ENCODE data around the gene NAALADL1.

The NAALADL1 gene

DNA sequence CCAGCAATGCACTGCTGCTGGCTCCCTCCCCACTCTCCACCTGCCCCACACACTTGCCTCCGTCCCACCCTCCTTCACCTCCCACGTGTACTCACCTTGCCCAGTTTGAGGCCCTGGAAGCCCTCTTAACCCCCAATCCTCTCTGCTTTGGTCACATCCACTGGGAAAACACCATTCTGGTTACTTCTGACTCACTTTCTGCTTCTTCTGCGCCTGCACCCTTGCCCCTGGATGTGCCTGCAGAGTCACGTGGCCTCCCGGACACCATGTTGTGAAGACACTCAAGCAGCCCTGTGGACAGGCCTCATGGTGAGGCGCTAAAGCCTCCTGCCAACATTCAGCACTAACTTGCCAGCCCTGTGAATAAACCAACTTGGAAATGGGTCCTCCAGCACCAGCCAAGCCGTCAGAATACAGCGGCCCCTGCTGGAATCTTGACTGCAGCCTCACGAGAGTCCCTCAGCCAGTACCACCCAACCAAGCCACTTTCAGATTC lies 2.6 kb upstream of the NAALADL1 start:
- peak; percentile 17; the same call in 1 of the 3 replicates for ATAC-seq
- TF ChIP-seq PPARA (CRISPR knock-in tag; IDR thresholded peaks at IDR 0.05; ENCODE audit: borderline replicate concordance): no peak
- TF ChIP-seq ZNF70 (CRISPR knock-in tag; IDR thresholded peaks at IDR 0.05): no peak
- TF ChIP-seq TCF4 (CRISPR knock-in tag; IDR thresholded peaks at IDR 0.05; ENCODE audit: borderline replicate concordance): no peak
- no peak for TF ChIP-seq CSDC2 (CRISPR knock-in tag; IDR thresholded peaks at IDR 0.05)
- TF ChIP-seq, protein P1, sequence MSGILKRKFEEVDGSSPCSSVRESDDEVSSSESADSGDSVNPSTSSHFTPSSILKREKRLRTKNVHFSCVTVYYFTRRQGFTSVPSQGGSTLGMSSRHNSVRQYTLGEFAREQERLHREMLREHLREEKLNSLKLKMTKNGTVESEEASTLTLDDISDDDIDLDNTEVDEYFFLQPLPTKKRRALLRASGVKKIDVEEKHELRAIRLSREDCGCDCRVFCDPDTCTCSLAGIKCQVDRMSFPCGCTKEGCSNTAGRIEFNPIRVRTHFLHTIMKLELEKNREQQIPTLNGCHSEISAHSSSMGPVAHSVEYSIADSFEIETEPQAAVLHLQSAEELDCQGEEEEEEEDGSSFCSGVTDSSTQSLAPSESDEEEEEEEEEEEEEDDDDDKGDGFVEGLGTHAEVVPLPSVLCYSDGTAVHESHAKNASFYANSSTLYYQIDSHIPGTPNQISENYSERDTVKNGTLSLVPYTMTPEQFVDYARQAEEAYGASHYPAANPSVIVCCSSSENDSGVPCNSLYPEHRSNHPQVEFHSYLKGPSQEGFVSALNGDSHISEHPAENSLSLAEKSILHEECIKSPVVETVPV (CRISPR knock-in tag; IDR thresholded peaks at IDR 0.05): no peak
- no peak for TF ChIP-seq ZC3H10 (CRISPR knock-in tag; IDR thresholded peaks at IDR 0.05)
- no peak for TF ChIP-seq GLIS3 (CRISPR knock-in tag; IDR thresholded peaks at IDR 0.05)
- TF ChIP-seq, protein P2, sequence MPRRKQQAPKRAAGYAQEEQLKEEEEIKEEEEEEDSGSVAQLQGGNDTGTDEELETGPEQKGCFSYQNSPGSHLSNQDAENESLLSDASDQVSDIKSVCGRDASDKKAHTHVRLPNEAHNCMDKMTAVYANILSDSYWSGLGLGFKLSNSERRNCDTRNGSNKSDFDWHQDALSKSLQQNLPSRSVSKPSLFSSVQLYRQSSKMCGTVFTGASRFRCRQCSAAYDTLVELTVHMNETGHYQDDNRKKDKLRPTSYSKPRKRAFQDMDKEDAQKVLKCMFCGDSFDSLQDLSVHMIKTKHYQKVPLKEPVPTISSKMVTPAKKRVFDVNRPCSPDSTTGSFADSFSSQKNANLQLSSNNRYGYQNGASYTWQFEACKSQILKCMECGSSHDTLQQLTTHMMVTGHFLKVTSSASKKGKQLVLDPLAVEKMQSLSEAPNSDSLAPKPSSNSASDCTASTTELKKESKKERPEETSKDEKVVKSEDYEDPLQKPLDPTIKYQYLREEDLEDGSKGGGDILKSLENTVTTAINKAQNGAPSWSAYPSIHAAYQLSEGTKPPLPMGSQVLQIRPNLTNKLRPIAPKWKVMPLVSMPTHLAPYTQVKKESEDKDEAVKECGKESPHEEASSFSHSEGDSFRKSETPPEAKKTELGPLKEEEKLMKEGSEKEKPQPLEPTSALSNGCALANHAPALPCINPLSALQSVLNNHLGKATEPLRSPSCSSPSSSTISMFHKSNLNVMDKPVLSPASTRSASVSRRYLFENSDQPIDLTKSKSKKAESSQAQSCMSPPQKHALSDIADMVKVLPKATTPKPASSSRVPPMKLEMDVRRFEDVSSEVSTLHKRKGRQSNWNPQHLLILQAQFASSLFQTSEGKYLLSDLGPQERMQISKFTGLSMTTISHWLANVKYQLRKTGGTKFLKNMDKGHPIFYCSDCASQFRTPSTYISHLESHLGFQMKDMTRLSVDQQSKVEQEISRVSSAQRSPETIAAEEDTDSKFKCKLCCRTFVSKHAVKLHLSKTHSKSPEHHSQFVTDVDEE (CRISPR knock-in tag; IDR thresholded peaks at IDR 0.05): no peak
- no peak for TF ChIP-seq OSR1 (CRISPR knock-in tag; IDR thresholded peaks at IDR 0.05)
- no peak for TF ChIP-seq ZNF565 (CRISPR knock-in tag; conservative IDR thresholded peaks at IDR 0.05; ENCODE audit: low read depth)
- no peak for TF ChIP-seq ARNTL (CRISPR knock-in tag; IDR thresholded peaks at IDR 0.05; ENCODE audit: borderline replicate concordance, low read depth)
- no peak for TF ChIP-seq ZNF8 (CRISPR knock-in tag; IDR thresholded peaks at IDR 0.05)
- TF ChIP-seq ISL1 (CRISPR knock-in tag; IDR thresholded peaks at IDR 0.05): no peak
- no peak for TF ChIP-seq ZFP30 (CRISPR knock-in tag; IDR thresholded peaks at IDR 0.05)
- no peak for TF ChIP-seq TOX (CRISPR knock-in tag; IDR thresholded peaks at IDR 0.05; ENCODE audit: borderline replicate concordance)
- TF ChIP-seq ESRRG (CRISPR knock-in tag; IDR thresholded peaks at IDR 0.05): no peak
- no peak for TF ChIP-seq BACH2 (CRISPR knock-in tag; IDR thresholded peaks at IDR 0.05; ENCODE audit: borderline replicate concordance)
- no peak for TF ChIP-seq PATZ1 (CRISPR knock-in tag; IDR thresholded peaks at IDR 0.05; ENCODE audit: borderline replicate concordance)
- TF ChIP-seq CREB5 (CRISPR knock-in tag; IDR thresholded peaks at IDR 0.05; ENCODE audit: low read depth): no peak

DNA sequence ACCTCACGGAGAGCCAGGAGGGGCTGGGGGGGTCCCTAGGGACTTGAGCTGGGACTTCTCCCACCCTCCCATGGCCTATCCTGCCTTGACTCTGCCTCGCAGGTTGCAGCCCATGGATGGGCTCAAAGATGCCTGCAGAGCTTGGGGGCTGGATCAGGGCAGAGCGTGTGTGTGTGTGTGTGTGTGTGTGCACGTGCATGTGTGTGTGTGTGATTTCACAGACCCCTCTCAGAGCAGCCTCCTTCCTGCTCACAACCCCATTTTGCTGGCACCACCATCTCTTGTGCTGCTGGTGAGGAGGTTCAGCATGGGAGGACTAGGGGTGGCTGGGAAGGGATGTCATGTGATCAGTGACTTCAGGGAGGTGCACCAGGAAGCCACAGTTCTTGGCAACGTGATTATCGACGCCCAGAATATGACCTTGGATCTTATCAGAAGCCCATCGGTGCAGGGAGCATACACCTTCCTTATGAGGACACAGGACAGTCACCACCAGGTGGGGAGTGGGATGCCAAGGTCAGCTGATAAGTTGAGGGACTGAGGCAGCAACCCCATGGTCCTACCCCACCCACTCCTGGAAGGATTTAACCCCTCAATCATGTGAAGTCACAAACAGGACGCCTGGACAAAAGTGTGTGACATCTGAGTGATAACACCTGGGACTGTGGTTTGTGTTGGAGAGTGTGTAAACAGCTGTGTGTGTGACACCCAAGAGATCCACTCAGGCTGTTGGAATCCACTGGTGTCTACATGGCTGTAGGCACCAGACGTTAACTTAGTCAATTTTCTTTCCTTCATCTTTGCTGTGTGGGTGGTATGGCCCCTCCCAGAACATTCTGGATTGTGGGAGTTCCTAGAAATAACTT lies 1.8 kb upstream of the NAALADL1 start:
- TF ChIP-seq ZNF8 (CRISPR knock-in tag; IDR thresholded peaks at IDR 0.05) (no peak), ZNF565 (CRISPR knock-in tag; conservative IDR thresholded peaks at IDR 0.05; ENCODE audit: low read depth) (no peak), ARNTL (CRISPR knock-in tag; IDR thresholded peaks at IDR 0.05; ENCODE audit: borderline replicate concordance, low read depth) (no peak), GLIS3 (CRISPR knock-in tag; IDR thresholded peaks at IDR 0.05) (no peak), ZC3H10 (CRISPR knock-in tag; IDR thresholded peaks at IDR 0.05) (no peak), ISL1 (CRISPR knock-in tag; IDR thresholded peaks at IDR 0.05) (no peak), CSDC2 (CRISPR knock-in tag; IDR thresholded peaks at IDR 0.05) (no peak), ZNF70 (CRISPR knock-in tag; IDR thresholded peaks at IDR 0.05) (no peak), ZFP30 (CRISPR knock-in tag; IDR thresholded peaks at IDR 0.05) (no peak), TOX (CRISPR knock-in tag; IDR thresholded peaks at IDR 0.05; ENCODE audit: borderline replicate concordance) (no peak), ZFP3 (CRISPR knock-in tag; IDR thresholded peaks at IDR 0.05) (no peak), POU6F1 (CRISPR knock-in tag; IDR thresholded peaks at IDR 0.05; ENCODE audit: borderline replicate concordance, low read depth) (no peak)
- TF ChIP-seq, protein P1 (CRISPR knock-in tag; IDR thresholded peaks at IDR 0.05): no peak
- TF ChIP-seq, protein P2 (CRISPR knock-in tag; IDR thresholded peaks at IDR 0.05): no peak
- no peak for ATAC-seq
